SK-N-SH treated with all-trans-retinoic acid at 6 μM for 48 hours (cell line): ENCODE results near the gene CDC45.

Experiments
- BACH2 ChIP-seq: fragments of 250-450 bp; sonication (Bioruptor Pico); IDR thresholded peaks from 2 replicates; pipeline ENCODE4 v1.9.0; 2021; ENCODE audit warnings: mild to moderate bottlenecking, borderline replicate concordance
- PATZ1 ChIP-seq: fragments of 250-450 bp; sonication (Bioruptor Pico); IDR thresholded peaks from 2 replicates; pipeline ENCODE4 v1.8.0; 2020; ENCODE audit warnings: mild to moderate bottlenecking, moderate library complexity, borderline replicate concordance
- ZFP3 ChIP-seq: fragments of 250-450 bp; sonication (Bioruptor Pico); IDR thresholded peaks from 2 replicates; pipeline ENCODE4 v1.5.0; 2020; ENCODE audit warnings: mild to moderate bottlenecking, moderate library complexity
- ZFP30 ChIP-seq: fragments of 450-650 bp; formaldehyde crosslinking; IDR thresholded peaks from 2 replicates; pipeline ENCODE4 v1.5.0; 2022; ENCODE audit warnings: mild to moderate bottlenecking, moderate library complexity

- no peak for TF ChIP-seq PATZ1 (CRISPR knock-in tag)
- no peak for TF ChIP-seq ZFP3
- no peak for TF ChIP-seq ZFP30 (CRISPR knock-in tag)
- TF ChIP-seq BACH2 (CRISPR knock-in tag): no peak
Measured at GRCh38 chr22:19549428-19549827, 69.7 kb downstream of the CDC45 start.
